Body of pancreas (tissue), 4 donors: Measurements from ENCODE around the gene ERC2.

Experiments used
- POLR2A ChIP-seq, 3 donors: fragments of 450-650 bp; IDR thresholded peaks; one replicate each; pipeline ENCODE4 v1.6.1; 2016; ENCODE audit warnings: antibody characterized with exemption in 3 of 3, mild to moderate bottlenecking in 2 of 3
- TF ChIP-seq, protein P1 (sequence below), 7 experiments: fragments of 450-650 bp in 4 of 7; fragments of 200-600 bp in 3 of 7; sonication (generic) in 3 of 7; IDR thresholded peaks; one replicate each; pipeline ENCODE4 v1.5.1; 2016 to 2019; ENCODE audit warnings: antibody characterized with exemption in 7 of 7

DNA sequence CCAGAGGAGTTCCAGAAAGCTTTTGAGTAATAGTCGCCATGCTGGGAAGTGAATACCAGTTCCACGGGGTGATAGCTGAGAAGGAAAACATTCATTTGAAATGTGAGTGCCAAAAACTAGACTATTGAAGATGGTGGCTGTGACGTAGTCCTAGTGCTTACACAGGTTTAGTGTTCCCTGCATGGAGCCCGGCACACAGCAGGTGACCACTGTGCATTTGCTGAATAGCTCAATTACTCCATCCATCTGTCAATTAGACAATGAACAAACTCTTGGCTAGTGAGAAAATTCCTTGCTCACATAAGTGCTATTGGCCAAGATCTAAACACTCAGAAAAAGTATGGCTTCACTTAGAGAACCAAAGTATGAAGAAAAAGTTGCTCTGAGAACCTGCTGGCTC is 533.0 kb downstream of the ERC2 start:
- no peak for TF ChIP-seq POLR2A (IDR thresholded peaks at IDR 0.05)
- TF ChIP-seq, protein P1, sequence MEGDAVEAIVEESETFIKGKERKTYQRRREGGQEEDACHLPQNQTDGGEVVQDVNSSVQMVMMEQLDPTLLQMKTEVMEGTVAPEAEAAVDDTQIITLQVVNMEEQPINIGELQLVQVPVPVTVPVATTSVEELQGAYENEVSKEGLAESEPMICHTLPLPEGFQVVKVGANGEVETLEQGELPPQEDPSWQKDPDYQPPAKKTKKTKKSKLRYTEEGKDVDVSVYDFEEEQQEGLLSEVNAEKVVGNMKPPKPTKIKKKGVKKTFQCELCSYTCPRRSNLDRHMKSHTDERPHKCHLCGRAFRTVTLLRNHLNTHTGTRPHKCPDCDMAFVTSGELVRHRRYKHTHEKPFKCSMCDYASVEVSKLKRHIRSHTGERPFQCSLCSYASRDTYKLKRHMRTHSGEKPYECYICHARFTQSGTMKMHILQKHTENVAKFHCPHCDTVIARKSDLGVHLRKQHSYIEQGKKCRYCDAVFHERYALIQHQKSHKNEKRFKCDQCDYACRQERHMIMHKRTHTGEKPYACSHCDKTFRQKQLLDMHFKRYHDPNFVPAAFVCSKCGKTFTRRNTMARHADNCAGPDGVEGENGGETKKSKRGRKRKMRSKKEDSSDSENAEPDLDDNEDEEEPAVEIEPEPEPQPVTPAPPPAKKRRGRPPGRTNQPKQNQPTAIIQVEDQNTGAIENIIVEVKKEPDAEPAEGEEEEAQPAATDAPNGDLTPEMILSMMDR (IDR thresholded peaks at IDR 0.05), result no peak
